Left cardiac atrium (tissue), 4 donors: Measurements from ENCODE around the gene TEKT3. TPM values are rescaled to one million over a fixed set of nuclear protein-coding genes. Genes with fewer than 3 reads are reported as not detected.

Experiments used
- ATAC-seq, 2 donors: fragments of 200-7000 bp; cut with Tn5 transposase; one replicate each; pipeline ENCODE4 v1.9.1; 2020; ENCODE audit warnings: mild to moderate bottlenecking in 2 of 2, moderate library complexity in 2 of 2
- DNase-seq: peaks from one replicate; pipeline ENCODE4 v3.0.0-alpha.2; 2020
- intact Hi-C, 2 donors: fragments of 100-400 bp; cut with DNase I; formaldehyde crosslinking; loops; one replicate each; pipeline versions ENCODE4 v1.14.1 to v1.15.1; 2022 to 2023
- total RNA-seq, 2 donors: library from RNA; stranded (reverse); fragmentation: NEBNext Ultra II Directional; extraction: Animal tissue kit (Norgen Biotek cat#: 25700); gene quantifications; one replicate each; pipeline ENCODE4 v1.2.1, GENCODE V29; 2021
- donor health status: DM: no; HTN: yes; CAD: no.
- donor health status: DM: no; HTN: yes; CAD: no; lungs with severe emphysema.
- donor health status: DM: yes; HTN: yes; CAD: no.
- donor health status: Dilated cardiomyopathy.

The TEKT3 gene
- total RNA-seq, 2 donors from 2014 or later = 0.76 to 0.80 TPM

DNA sequence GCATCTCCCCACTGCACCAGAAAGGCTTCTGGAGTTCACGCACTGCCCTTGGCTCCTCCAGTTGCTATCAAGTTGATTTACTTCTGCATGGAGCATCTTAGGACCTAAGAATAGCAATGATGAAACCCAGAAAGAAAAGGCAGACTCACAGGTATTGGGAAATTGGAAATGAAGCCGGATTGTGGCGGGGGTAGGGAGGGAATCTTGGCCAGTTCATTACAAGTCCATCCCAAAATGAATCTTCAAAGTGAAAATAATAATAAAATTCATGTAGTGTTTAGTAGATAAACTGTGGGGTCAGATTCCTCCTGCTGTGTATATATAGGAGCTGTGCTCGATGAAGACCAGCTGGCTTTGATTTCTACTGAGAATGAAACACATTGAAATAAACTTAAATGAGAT lies 33.7 kb downstream of the TEKT3 start:
- intact Hi-C loops = no loop called here
- no peak for ATAC-seq

DNA sequence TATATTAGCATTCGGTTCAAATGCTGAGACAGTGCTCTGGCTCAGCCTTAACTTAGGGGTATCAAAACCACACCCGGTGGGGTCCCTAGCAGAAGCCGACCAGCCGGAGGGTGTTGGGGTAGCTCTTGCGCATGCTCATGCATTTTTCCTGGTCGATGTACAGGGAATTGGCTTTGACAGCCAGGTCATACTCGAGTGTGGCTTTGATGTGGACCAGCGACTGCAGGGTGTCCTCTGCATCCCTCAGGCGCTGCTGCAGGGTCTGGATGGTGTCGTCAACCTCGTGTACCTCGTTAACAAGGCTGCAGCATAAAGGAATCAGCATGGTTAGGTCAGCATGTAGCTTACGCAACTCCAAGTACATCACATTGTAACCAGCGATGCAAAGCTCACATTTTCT lies 37.5 kb downstream of the TEKT3 start:
- no peak for DNase-seq
- intact Hi-C loops = no loop called here
- no peak for ATAC-seq

More for the DNA sequence above, 33.7 kb downstream of the TEKT3 start:
- no peak for DNase-seq

DNA sequence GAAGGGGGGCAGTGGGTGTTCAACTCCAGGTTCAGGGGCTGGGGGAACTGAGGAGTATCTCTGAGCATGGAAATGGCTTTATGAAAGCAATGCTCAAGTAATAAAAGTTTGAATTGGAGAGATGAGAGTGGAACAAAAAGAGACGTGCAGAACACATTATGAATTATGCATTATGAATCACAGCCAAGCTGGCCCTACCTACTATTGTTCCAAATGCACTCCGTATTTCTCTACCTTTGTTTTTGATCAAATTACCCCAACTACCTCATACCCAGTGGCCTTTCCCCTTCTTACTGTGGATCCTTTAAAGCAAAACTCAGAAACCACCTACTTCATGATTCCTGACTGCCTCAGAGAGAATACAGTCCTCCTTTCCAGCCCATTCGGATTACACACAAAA lies 38.1 kb downstream of the TEKT3 start:
- intact Hi-C loops = no loop called here
- no peak for ATAC-seq
- DNase-seq = no peak

DNA sequence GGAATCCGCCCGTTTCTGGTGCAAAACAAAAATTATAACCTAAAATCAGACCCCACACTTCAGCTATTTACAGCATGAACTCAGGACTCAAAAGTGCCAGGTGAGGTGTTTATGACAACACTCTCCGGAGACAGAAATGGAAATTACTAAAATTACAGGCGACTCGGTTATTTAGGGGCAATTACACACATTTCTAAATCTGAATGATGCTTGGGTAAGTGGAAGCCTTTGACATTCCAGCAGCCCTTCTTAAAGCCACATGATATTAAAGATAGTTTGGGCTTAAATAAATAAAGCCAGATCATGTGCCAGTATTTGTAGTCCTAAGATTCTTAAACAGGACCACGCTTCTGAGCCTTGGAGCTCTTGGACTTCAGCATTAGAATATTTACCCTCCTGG lies 39.6 kb downstream of the TEKT3 start:
- intact Hi-C loops = no loop called here
- no peak for DNase-seq
- ATAC-seq = no peak

DNA sequence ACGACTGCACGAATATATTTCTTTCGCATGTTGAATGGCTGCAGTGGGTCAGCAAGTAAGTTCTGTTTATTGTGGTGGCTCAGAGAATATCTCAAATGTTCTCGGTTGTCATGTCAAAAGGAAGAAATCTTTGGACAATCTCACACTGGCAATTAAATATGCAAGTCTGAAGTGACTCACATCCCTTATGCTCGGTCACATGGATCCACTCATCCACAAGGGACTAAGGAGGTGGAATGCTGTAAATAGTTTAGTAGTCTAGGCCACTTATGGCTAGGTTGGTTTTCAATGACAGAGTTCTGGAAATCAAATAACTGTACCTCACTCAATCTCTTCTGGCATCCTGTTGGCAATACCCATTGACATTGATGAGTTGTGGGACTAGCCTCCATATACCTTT lies 43.2 kb downstream of the TEKT3 start:
- ATAC-seq (no peak), DNase-seq (no peak)
- intact Hi-C loops = no loop called here

DNA sequence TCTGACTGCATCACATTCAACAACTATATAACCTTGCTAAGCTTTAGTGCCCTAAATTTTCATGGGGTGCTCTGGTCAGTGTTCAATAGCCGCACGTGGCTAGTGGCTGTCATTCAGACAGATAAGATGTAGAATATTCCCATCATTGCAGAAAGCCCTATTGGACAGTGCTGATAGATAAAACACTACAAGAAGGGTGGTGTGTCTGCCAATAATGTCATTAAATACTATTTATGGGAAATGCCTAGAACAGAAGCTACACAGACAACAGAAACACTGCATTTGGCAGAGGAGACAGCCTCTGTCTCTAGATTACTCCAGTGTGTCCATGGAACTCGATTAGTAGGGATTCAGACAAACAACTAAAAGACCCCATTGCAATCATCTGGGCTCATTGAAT lies 47.8 kb downstream of the TEKT3 start:
- no peak for ATAC-seq
- intact Hi-C loops = no loop called here
- no peak for DNase-seq

DNA sequence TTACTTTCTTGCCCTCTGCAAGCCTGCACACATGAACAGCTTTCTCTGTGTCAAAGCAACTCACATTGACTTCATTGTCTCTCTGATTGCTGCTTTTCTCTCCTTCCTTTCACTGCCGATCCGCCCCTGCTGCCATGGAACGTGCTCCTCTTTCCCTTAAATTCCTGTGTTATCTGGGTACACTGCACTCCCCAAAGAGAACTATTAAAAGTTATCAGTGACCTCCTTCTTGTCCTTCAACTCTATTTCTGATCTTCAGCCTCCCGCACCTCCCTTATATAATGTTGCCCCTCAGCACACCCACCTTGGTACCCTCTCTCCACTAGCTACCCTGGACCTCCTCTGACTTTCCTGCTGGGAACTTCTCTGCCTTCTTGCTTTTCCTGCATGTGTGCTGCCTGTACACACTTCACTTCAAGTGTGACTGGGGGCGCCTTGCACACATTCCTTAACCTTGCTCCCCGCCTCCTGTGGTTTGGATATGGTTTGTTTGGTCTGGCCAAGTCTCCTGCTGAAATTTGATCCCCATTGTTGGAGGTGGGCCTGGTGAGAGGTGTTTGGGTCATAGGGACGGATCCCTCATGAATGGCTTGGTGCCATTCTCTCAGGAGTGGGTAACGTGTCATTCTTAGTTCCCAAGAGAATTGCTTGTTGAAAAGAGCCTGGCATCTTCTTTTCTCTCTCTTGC lies 49.6 kb downstream of the TEKT3 start:
- ATAC-seq = peak; percentile 42 to 71
- intact Hi-C loops = no loop called here
- DNase-seq = no peak

DNA sequence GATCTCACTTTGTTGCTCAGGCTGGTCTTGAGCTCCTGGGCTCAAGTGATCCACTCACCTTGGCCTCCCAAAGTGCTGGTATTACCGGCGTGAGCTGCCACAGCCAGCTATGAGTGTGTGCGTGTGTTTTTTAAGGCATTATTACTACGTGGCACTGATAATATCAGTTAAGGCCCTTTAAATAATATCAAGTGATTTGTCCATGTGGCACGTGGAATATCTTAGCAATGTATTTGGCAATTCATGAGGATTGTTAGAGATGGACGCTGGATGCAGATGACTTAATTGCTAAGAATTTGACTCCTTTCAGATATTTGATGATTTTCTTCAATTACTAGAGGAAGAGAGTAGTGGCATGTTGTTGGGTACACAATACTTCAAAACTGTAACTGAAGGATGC lies 50.8 kb downstream of the TEKT3 start:
- no peak for ATAC-seq
- DNase-seq = no peak
- intact Hi-C loops = no loop called here

DNA sequence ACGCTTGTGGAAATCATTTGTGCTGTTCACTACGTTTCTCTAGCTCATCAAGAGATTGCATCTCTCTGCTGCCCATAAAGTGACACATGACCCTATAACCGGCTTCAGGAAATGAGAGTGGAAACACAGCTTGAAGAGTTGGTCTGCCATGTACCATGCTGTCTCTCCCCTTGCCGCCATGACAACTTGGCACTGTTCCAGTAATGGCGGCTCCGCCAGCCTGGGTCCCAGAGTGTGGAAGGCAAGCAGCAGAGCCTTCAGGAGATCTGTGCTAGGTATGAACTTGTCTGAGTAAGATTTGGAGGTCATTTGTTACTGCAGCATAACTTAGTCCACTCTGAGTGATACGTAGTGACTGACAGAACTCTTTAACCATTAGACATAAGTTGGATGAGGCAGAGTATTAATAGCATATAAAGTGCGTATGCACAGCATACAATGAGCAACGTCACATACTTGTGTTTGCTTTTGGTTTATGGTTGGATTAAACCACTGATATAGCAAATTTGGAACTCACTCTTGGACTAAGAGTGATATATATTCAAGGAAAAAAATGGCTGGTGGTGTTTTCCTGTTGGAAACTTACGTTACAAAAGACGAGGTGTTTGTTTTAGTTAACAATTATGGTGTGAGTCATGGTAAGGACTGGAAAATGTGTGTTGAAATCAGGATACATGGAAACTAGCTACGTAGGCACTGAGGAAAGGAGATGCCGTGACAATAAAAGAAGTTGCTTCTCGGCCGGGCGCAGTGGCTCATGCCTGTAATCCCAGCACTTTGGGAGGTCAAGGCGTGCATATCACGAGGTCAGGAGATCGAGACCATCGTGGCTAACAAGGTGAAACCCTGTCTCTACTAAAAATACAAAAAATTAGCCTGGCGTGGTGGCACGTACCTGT lies 51.9 kb downstream of the TEKT3 start:
- DNase-seq (no peak), ATAC-seq (no peak)
- intact Hi-C loops = no loop called here

DNA sequence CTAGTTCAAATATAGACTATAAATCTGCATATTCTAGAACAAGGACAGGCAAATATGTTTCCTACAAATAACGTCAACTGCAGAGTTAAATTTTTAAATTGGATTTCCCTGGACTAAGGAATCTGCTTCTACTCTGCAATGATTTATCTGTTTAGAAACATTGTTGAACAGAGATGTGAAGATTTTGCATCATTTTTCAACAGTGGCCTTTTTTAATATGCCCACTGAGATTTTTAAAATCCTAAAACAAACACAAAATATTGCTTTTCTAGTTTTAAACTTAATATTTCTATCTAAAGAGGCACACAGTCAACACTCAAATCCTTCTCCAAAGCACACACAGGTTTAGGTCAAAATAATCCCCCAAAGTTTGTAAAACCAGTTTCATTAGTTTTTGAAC lies 52.5 kb downstream of the TEKT3 start:
- intact Hi-C loops = no loop called here
- DNase-seq = no peak
- no peak for ATAC-seq

DNA sequence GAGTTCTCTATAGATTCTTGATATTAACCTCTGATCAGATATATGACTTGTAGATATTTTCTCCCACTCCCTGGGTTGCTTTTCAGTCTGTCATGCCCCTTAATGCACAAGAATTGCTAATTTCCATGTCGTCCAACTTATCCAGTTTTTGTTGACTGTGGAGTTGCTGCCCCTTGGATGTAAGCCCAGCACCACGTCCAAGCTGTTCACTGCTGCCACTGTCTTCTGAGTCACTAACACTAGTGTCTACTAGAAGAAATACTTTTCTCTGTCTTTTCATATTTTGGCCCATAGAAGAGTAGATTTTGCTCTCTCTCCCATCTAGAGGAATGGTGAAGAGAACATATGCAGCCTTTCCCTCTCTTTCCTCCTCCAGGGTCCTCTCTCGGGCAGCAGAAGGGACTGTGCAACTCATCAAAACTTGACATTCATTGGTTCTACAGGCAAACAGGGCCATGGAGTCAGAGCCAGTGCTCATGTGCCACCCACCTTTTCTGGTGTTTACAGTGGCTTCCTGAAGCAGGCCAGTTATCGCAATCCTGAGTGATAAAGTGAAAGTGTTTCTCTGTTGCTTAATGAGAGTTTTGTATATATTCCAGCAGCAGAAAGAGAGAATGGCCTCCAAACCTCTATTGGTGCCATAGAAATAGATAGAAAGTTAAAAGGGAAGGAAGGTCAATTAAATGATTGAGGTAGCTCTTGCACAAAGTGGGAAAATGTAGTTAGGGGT lies 53.7 kb downstream of the TEKT3 start:
- DNase-seq (no peak), ATAC-seq (peak in 1 of 2 donors; percentile 43)

DNA sequence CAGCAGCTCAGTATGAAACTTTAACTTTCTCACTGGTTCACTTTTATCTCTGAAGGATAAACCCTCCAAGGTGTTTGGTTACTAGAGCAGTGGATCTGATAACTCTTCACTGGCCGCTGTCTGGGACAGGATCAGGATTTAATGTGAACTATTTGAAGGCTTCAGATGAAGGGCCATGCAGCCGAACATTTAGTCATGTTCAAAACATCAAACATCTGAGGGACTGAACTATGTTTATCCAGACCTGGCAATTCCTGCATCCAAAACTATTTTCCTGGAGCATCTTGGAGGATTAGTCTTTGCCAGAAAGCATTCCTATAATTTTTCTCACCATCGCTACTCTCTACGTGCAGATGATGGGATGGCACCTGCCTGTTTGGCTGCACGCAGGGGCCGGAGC lies 55.9 kb downstream of the TEKT3 start:
- ATAC-seq = no peak
- intact Hi-C loops = no loop called here

More for the DNA sequence above, 53.7 kb downstream of the TEKT3 start:
- intact Hi-C loops = no loop called here

DNA sequence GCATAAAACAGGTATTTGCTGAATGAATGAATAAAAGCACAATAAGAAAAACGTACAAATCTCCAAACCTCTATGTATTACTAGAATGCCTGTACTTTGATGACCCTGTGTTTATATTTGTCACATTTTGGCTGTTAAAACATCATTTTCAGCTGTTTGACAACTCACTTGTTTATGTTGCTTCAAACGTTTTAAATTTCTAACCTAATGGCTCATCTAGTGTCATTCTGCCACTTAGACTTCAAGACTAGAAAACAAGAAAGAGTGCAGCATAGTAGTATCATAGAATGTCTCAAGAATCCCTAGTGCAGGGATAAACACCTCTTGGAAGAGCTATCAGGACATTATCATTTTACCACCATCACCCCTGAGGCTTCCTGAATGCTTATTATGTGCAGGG lies 56.9 kb downstream of the TEKT3 start:
- intact Hi-C loops = no loop called here
- ATAC-seq = no peak

More for the DNA sequence above, 55.9 kb downstream of the TEKT3 start:
- no peak for DNase-seq

DNA sequence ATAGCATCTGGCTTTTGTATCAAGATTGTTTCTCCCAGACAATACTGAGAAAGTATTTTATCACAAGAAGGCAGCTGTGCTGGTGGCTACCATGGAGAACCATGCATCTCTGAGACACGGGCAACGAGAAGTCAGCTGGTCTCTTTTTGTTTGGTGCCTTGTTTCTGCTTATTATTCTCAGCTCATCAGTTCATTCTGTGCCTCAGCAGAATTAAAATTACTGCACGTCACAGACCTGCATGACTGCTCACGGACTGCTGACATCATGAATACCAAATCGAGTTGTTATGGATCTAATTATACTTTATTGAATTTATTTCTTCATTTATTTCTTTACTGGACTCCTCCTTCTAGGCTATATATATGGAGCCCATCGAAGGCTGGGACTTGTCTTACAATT lies 57.3 kb downstream of the TEKT3 start:
- DNase-seq (no peak), ATAC-seq (no peak)
- intact Hi-C loops = no loop called here

More for the DNA sequence above, 56.9 kb downstream of the TEKT3 start:
- DNase-seq = no peak

DNA sequence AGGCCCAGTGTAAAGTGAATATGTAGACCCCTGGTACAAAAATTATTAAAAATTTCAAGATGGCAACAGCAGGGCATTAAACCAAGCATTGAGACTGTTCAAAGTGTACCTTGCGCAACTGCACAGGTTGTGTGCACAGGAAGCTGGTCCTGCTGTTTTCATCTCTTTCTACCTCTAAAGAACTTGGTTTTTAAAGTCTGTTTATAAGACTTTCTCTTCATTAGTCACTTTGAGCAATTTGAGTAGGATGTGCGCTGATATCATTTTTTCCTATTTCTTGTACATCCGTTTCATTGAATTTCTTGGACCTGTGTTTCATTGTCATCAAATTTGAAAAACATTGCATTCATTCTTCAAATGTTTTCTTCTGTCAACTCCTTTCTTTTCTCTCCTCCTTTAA lies 59.5 kb downstream of the TEKT3 start:
- intact Hi-C loops = no loop called here
- DNase-seq (no peak), ATAC-seq (no peak)

DNA sequence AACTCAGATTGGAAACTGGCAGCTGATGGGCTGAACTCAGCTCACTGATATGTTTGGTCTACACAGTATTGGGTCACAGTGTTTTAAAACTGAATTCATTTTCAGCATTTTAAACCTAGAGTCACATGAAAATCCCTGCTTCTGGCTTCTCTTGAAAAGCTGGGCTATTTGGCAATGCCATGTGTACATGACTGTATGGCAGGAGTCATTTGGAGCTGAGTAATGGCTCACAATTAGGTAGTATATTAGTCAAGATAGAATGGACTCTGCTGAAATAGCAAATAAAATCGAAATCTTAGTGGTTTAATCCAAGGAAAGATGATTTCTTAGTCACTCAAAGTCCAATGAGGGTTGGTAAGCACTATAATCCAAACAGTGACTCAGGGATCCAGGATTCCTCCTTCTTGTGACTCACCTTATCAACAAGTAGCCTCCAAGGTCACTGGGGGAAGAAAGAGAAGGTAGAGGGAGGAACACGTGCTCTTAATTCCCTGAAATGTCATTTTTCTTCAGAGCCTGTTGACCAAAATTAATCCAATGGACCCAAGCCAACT lies 62.4 kb downstream of the TEKT3 start:
- no peak for DNase-seq
- ATAC-seq = peak in 1 of 2 donors; percentile 47
- intact Hi-C loops = no loop called here

DNA sequence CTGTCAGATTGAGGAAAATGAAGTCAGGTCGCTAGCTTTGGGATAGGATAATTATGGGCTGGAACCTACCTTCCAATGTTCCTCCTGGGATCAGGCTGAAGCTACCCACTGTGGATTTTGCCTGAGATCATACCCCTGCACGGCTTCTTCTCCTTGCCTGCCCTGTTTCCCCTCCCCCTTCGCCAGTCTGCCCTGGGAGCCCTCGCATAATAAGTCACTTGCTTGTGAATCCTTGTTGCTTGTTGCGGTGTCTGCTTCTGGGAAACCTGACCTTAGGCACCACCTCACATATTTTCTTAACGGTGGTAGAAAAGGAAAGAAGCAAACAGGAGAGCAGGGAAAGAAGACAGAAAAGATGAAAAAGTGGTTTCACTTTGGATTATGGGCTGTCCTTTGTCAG lies 63.0 kb downstream of the TEKT3 start:
- DNase-seq (no peak), ATAC-seq (no peak)
- intact Hi-C loops = no loop called here

DNA sequence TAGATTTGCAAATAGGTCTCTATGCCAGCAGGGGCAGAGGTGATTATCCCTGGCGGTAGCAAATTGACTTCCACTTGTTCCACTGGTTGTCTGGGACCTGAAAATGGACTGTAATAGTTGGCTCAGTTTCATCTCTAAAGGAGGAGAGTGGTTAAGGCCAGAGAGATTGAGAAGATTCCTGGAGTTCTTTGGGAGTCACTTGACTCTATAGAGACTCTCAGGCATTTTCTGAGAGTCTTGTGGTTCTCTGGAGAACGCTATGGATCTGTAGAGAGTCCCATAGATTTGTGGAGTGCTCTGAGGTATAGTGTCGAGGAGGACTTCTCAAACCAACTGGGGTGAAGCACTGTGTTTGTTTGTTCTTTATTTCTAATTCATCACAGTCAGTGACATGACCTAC lies 67.4 kb downstream of the TEKT3 start:
- intact Hi-C loops = loop anchor here in 1 of 2 donors (5.0 kb wide), 1 partner anchor 63 kb away; no protein-coding TSS in a partner anchor
- ATAC-seq (no peak), DNase-seq (no peak)

DNA sequence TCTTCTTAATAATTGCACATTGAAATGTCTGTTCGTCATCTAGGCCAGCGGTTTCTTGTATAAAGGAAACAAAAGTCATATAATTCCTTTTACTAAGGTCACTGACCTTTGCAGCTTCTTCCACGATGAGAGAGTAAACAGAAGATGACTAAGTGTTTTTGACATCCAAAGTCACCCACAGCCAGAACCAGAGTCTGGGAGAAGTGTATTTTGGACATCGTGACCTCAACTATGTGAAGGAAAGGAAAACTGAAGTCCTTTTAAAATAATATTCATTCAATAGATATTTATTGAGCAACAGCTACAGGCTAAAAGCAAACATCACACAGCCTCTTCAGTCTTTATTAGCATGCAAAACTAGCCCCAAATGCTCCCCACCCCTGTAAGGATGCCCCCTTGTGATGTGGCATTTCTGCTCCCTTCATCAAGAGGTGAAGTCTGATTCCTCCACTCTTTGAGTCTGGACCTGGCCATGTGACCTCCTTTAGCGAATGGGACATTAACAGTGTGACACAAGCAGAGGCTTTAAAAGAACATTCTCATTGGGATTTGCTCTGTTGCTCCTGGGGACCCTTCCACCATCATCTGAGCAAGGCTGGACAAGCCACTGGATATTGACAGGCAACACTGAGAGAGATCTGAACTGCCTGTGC lies 68.1 kb downstream of the TEKT3 start:
- intact Hi-C loops = loop anchor here in 1 of 2 donors (5.0 kb wide), 1 partner anchor 64 kb away; no protein-coding TSS in a partner anchor
- peak in 1 of 2 donors; percentile 34 for ATAC-seq
- no peak for DNase-seq
